Suppressor macrophage treated with lipopolysaccharide for 4 hours (primary cell): ENCODE data around the gene POU2AF1.
A peak's percentile ranks its signal among the peaks of the same experiment; 100 is the strongest.
"Not testable (repeated sequence)": the region's sequence is repeated elsewhere in the genome, so short reads cannot be mapped to it uniquely, and the experiment has no call there.

Experiments used
- DNase-seq: peaks from one replicate; pipeline ENCODE4 v3.0.0-alpha.2; 2020

Gene POU2AF1

DNA sequence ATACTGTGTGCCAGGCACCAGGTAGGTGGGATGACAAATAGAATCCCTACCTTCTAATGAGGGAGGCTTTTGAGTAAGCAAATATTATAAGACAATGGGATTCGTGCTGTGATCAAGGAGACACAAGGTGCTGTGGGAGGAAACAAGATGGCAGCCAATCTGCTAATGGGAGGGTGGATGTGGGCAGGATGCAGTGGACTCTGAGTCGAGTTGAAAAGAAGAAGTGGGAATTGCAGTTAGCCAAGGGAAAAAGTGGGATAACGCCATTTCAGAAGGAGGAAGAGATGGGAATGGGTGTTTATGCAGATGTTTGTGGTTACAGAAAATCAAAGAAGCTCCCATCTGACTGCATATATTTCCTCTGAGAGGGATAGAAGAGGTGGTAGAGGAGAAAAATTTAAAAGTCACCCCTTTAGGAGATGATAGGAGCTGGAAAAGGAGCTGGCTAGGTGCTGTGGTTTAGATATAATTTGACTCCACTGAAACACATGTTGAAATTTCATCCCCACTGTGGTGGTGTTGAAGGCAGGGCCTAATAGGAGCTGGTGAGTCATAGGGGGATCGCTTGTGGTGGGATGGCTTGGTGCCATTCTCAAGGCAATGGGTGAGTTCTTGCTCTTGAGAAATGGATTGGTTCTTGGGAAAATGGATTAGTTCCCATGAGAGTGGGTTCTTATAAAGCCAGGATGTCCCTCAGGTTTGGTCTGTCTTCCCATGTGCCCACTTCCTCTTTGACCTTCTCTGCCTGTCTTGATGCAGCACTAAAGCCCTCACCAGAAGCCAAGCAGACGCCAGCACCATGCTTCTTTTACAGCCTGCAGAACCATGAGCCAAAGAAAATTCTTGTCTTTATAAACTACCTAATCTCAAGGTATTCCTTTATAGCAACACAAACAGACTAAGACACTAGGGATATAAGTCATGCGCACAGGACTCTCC is 30.0 kb upstream of the POU2AF1 start:
- DNase-seq = no peak

DNA sequence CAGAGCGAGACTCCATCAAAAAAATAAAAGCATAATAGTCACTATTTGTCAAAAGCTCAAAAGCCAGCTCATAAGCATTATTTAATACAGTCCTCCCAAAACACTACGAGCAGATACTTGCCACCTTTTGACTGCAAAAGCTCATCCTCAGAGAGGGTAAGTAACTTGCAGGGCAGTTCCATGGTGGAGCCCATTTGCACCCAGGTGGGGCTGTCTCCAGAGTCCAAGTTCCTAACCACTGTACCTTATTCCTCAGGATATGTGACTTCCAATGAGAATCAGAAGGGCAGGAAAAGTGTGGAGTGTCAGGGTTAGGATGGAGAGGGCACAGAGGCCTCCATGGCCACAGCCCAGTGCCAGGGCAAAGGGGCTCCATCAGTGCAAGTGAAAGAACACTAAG is 28.6 kb upstream of the POU2AF1 start:
- no peak for DNase-seq

DNA sequence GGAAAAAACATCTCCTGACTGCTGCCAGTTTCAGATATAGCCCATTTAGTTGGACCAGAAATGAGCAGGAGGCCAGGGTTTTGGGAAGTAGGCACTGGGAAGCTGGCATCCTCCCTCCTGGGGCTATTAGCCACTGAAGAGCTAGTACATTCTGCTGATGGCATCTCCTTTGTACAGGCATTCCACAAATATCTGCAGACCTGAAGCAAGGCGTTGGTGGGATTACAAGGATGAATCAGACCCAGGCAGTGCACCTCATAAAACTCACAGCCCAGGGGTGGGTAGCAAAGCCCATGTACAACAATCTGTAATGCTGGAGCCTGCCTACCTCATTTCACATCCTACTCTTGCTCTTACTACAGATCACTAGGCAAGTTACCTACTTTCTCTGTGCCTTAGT is 27.5 kb upstream of the POU2AF1 start:
- no peak for DNase-seq

DNA sequence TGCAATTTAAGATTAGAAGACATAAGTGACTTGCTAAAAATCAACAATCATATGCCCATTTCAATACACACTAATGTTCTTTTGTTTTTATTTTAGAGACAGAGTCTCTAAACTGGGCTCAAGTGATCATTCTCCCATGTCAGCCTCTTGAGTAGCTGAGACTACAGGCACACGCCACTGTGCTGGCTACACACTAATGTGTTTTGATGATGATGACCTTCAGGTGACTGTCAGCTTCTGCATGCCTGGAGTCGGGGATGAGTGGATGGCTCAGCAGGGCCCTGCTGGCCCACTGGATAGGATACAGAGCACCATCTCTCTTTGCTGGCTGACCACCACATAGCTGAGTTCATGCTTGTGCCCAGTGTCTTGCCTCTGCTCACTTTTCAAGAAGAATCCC is 27.0 kb upstream of the POU2AF1 start:
- DNase-seq = no peak

DNA sequence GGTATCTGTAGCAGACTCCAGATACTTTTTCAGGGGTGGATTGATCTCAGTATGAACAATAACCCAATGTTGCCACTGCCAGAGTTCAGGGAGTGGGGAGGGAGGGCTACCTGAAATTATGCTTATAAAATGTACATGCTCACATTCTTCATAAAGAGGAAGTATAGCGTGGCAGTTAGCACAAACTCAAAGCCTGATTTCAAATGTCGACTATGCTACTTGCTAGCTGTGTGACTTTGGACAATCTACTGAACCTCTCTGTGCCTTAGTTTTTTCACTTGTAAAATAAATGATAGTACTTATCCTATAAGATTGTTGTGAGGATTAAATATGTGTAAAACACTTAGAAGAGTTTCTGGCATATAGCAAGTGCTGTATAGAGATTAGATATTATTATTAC is 26.5 kb upstream of the POU2AF1 start:
- DNase-seq = no peak

DNA sequence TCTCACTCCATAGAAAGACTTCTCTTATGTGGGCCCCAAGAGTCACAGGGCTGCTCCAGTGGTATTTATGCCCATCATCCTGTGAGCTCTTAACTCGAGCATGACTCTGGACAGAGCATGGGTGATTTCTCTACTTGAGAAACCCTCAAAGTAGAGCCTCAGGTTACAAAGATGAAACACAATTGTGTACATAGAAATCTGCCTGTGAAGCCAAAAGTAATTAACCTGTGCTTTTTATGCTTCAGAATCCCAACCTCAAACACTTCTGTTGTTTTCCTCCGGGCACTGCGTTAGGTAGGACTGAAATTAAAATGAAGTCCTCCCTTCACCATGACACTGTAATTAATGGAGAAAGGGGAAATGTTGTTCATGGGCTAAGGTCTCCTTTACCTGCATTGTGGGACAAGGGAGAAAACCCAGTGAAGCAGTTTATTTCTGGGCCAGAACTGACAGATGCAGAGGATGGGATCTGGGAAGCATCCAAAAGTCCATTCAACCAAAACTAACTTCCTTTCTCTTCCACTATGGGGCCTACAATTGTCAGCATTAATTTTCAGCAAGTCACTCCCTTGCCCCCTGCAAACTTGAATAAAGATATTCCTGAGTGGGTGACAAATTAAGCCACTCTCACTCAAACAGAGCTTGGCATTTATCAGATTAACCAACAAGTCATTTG is 24.1 kb upstream of the POU2AF1 start:
- no peak for DNase-seq

DNA sequence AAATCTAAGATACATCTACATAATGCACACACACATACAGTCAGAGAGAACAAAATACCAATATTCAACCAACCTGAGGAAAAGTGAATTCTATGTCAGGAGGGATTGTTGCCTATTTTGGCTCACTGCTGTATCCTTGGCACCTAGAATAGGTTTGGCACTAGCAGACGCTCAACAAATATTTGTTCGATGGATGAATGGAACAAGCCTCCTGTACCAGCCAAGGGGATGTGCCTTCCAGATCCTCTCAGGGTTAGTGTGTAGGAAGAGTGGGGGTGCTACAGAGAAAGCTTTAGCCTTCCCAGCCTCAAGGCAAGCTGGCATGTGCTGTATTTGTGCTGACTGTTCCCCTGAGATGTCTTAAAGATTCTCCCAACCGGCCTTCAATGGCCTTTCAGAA is 23.3 kb upstream of the POU2AF1 start:
- no peak for DNase-seq

DNA sequence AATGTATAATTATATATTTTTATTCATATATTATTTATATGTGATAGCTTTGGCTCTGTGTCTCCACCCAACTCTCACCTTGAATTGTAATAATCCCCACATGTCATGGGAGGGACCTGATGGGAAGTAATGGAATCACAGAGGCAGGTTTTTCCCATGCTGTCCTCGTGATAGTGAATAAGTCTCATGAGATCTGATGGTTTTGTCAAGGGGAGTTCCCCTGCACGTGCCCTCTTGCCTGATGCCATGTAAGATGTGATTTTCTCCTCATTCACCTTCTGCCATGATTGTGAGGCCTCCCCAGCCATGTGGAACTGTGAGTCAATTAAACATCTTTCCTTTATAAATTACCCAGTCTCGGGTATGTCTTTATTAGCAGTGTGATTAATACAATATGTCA is 22.9 kb upstream of the POU2AF1 start:
- not testable (repeated sequence) for DNase-seq

DNA sequence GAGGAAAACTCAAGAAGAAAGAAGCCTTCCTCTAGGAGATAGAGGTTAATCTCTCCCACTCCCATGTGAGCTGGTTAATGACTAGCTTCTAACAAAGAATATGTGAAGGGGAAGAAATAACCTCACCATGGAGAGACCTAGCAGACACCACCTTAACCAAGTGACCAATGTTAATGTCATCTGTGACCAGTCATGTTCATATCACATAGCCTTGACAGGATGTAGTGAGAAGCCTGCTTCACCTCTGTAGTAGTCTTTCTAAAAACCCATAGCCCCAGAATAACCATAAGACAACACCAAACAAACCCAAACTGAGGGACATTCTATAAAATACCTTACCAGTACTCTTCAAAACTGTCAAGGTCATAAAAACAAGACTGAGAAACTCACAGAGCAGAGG is 21.5 kb upstream of the POU2AF1 start:
- DNase-seq = no peak

DNA sequence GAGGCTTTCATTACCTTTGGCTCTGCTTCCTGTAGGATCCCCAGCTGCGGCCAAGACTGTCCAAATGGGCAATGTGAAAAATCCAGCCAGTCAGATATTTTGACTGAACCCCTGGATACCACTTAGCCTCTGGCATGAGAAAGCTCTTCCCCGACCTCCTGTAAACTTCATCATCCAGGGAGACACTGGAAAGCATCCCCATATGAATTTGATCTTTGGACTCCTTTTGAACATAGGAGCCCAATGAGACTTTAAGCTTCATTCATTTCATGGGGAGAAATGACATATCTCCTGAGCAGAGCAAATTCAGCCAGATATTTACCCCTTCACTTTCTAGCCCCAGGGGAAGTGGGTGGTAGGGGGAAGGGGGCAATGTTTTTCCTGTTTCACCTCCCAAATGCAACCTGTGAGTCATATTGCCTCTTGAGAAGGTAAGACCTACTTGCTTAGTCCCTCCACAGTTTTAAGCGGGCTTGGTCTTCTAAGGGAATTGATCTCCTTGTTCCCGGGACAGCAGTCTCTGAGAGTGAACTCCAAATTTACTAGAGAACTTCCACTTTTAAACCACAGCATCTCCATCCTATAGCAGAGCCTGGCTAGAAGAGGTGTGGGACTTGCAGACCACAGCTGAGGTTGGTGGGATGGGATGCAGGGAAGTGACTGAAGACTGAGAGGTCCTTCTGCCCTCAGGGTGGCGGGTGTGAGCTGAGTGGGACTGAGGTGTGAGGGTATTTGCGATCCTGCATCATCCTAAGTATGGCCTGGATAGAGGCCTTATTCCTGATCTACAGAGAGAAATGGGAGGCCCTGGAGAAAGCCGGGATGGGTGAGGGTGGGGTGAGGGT is 20.3 kb upstream of the POU2AF1 start:
- DNase-seq = no peak

DNA sequence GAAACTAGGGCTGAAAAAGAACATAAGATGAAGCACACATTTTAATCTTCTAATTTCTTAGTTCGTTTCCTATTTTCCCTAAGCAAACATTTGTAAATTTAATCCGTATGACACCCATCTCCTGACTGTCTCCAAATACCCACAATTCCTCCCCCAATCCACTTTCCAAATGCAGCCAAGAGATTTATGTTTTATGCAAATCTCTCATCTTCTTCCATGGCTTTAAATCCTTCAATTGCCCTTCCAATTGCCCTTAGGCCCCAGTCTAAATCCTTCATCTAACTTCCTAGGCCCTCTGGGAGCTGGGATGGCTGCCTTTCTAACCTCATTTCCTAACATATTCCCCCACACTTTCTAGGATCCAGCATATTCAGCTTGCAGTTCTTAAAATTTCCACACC is 18.0 kb upstream of the POU2AF1 start:
- DNase-seq = no peak

DNA sequence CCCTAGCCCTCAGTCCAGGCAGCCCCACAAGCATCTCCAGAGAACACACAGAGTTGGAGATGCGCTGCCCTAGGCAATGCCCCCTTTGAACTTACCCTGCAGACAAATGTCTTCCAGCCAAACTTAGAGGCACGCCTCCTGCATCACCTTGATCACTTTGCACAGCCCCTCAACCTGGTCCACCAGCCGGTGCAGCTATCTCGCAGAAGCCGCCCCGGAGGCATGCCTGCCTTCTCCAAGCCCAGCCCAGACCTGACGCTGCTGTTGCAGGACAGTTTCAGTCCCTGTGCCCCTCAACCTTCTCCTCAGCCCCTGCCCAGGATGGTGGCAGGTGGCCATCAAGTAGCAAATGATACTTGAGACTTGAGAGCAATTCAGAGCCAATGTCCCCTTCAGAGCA is 16.7 kb upstream of the POU2AF1 start:
- no peak for DNase-seq

DNA sequence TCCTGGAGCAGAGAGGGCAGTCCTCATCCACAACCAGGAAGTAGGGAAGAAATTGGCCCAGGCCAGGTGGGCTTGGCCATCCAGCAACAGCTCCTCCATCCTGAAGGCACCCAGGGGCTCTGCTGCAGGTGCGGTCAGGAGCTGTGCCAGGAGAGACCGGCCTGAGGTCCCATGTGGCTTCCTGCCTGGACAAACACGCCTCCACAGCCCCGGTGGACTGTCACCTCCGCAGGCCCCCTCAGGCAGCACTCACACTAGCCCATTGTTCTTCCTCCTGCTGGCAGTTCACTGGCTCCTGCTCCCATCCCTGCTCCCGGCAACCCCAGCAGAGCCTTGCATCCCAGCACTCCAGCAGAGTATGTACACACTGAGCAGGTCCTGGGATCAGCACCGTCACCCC is 16.0 kb upstream of the POU2AF1 start:
- DNase-seq = no peak

DNA sequence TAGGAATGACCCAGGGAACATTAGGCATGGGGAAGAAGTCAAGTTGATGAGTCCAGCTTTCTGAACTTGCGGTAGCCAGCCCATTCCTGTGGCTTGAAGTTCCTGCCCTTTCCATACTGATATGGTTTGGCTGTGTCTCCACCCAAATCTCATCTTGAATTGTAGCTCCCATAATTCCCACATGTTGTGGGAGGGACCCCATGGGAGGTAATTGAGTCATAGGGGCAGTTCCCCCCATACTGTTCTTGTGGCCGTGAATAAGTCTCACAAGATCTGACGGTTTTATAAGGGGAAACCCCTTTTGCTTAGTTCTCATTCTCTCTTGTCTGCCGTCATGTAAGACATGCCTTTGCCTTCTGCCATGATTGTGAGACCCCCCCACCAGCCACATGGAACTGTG is 15.1 kb upstream of the POU2AF1 start:
- peak; percentile 36 for DNase-seq

DNA sequence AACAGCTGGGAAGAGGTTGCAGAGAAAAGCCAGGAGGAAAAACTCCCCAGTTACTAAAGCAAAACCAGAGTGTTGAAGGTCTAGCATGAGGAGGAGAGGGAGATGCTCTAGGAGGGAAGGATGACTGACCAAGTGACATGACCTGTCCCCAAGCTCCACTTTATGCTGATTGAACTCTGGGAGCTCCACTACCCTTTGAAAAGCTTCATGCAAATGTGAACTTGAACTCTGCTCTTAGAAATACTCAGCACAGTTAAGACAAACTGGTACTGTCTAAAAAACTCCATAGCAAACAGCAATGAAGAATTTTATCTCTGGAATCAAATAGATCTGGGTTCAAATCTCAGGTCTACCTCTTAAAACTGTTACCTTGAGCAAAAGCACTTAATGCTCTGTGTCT is 14.5 kb upstream of the POU2AF1 start:
- DNase-seq = no peak

DNA sequence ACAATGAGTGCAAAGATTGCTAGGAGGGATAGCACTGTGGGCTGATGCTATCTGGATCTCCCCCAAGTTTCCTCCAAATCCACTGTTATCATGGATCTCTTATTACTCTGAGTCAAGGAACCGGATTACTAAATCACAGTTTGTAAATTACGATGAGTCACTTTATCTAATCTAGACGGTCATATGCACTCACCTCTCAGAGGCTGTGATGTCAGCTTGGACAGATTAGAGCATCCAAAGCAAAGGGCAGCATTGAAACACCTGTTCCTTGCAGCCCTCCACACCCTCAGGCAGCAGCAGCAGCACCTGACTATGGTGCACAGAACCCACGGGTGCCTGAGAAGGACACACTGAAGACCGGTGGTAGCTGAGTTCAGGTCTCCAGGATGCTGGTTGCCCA is 14.0 kb upstream of the POU2AF1 start:
- DNase-seq = no peak

DNA sequence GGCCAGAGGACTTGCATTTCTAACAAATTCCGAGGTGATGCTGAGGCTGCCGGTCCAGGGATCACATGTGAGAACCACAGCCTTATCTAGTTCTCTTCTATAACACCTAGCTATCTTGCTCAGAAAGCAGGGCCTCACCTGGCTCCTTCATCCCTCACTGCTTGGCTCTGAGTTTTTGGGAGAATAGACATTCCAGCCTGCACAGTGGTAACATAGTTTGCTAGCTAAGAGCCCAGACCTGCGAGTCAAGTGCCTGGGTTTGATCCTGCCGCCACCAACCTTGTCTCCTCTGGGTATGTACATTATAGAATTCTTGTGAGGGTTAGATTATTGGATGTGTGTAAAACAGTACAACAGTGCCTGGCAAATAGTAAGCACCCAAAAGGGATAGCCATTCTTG is 13.5 kb upstream of the POU2AF1 start:
- no peak for DNase-seq

DNA sequence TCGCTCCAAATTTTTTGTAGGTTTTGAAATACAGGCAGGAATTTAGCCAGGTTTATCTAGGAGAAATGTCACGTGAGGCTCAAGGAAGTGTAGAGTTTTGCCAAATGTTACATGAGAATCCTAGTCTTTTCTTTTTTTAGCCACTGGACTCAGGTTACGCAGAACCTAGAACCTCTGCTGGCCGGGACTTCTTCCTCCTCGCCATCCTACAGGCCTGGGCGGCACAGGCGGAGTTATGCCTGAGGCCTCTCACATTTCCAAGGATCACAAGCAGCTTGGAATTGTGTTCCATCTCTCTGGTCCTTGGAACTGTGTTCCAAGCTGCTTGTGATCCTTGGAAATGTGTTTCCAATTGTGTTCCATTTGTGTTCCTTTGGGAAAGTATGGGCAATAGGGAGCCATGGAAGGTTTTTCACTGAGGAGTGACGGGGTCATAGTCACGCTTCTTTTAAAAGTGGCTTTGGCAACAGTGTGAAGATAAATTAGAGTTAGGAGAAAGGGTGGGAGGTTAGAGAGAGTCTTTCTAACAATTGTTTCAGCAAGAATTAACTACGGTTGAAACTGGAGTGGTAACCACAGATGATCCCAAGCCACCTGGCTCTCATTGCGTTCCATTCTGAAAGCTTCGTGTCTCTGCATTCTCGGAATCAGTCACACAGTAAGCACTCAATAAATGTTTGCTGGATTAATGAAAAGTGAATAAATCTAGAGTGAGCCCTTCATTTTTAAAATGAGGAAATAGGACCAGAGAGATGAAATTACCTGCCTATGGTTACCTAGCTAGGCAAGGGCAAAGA is 12.5 kb upstream of the POU2AF1 start:
- DNase-seq = no peak

DNA sequence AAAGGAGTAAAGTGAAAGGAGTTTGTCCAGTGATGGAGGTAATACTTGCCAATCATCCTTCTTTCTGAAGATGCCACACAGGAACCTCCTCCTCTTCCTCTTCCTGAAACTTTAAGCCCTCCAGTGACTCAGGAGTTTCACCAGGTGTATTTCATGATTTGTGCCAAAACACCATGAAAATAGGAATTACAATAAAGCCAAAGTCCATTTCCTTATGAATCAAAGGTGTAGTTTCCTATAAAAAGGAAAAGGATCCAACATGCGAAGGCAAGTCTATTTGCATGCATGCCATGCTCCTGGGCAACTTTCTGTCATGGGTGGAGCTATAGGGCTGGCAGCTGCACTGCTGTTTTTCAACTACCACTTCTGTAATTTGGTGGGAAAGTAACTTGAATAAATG is 9.8 kb upstream of the POU2AF1 start:
- DNase-seq = no peak

DNA sequence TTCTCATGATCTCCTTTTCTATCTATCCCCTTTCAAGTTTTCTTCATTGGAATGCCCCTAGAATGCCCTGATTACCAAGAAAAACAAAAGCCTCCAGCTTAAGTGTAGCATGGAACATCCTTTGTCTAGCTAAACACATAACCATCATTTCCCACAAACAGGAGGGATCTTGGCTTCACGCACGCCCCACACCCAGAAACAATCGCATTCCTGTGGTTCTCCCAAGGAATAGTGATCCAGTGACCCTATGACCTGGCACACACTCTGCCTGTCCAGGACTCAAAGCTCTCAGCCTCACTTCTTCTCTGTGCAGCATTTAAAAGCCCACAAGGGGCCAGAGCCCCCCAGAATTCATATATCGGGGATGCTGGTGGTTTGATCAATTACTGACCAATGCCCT is 9.3 kb upstream of the POU2AF1 start:
- no peak for DNase-seq

DNA sequence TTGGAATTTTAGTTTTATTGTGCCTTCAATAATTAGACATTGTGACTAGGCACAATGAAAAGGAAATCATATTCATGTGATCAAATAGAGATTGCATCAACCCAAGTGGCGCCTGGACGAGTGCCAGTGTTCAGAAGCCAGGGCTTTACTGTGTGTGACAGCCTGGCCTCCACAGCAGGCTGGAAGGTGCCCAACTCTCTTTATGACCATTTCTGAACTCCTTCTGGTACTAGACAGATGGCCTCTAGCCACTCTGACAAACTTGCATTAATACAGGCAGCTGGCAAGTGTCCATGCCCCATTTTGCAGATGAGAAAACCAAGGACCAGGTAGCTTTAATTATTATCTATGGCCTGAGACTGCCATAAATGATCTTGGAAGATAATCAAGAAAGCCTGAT is 8.3 kb upstream of the POU2AF1 start:
- DNase-seq = no peak

DNA sequence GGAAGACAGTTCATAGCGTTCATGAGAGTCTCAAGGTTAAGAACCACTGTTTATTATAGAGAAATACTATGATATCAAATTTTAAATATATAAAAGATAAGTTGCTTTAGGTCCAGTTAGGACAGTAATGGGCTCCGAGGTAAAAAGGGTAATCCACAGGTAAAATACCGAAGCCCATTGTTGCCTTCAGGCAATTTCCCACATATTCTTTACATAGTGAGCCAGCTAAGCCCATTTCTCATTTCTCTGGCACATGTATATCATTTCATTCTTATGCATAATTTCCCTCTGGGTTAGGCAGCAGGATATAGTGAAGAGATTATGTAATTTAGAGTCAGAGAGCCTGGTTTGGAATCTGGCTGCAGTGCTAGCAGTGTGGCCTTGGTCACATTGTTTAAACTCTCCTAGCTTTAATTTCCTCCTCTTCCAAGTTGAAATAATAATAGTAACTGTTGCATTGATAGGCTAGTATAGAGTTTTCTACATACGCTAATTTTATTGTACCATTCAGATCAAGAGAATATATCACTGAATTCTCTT is 7.6 kb upstream of the POU2AF1 start:
- no peak for DNase-seq
